Neutrophil (primary cell): ENCODE data around the gene PBX3.

ENCODE experiments used
- H3K27ac ChIP-seq: fragments of 200-600 bp; sonication (generic); 2 replicates; pipeline ENCODE4 v1.5.1; 2016; ENCODE audit warnings: mild to moderate bottlenecking, moderate library complexity
- H3K27me3 ChIP-seq: fragments of 200-600 bp; sonication (generic); 2 replicates; pipeline ENCODE4 v1.6.0; 2016; ENCODE audit warnings: mild to moderate bottlenecking
- H3K36me3 ChIP-seq: fragments of 200-600 bp; sonication (generic); 2 replicates; pipeline ENCODE4 v1.5.1; 2017
- H3K4me1 ChIP-seq, 2 experiments: fragments of 200-600 bp in 1 of 2; sonication (generic) in 1 of 2; 1 replicate in 1 of 2; 2 replicates in 1 of 2; pipeline versions ENCODE4 v1.5.1 to v1.6.1; 2013 to 2016; ENCODE audit warnings: low read depth in 1 of 2, low read length in 1 of 2, mild to moderate bottlenecking in 1 of 2, moderate library complexity in 1 of 2; ENCODE audit not compliant: control insufficient read depth in 1 of 2, insufficient read depth in 1 of 2
- H3K4me3 ChIP-seq, 2 experiments: fragments of 200-600 bp in 1 of 2; sonication (generic) in 1 of 2; 1 replicate in 1 of 2; 2 replicates in 1 of 2; pipeline ENCODE4 v1.5.1; 2013 to 2016; ENCODE audit warnings: low read depth in 1 of 2, low read length in 1 of 2, mild to moderate bottlenecking in 1 of 2, moderate library complexity in 1 of 2
- H3K9me3 ChIP-seq: fragments of 200-600 bp; sonication (generic); 2 replicates; pipeline ENCODE4 v1.5.1; 2016
- CTCF ChIP-seq: fragments of 200-600 bp; sonication (generic); IDR thresholded peaks from 2 replicates; pipeline ENCODE4 v1.5.1; 2016; ENCODE audit warnings: antibody characterized with exemption

PBX3 gene

DNA sequence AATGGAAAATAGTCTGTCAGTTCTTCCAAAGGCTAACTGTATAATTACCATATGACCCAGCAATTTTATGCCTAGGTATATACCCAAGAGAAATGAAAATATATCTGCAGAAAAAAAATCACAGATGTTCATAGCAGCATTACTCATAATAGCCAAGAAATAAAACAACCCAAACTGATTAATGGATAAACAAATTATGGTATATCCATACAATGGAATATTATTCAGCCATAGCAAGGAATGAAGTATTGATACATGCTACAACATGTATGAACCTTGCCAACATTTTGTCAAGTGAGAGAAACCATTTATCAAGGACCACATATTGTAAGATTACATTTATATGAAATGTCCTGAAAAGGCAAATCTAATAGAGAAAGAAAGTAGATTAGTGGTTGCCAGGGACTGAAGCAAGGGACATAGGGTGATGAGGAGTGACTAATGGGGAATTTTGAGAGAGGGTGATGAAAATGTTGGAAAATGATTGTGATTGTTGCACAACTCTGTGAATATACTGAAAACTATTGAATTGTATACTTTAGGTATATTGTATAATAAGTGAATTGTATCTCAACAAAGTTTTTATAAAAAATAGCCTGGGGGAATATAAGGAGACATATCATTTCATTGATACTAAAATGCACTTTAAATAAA lies 114.4 kb downstream of the PBX3 start:
- no peak for TF ChIP-seq CTCF
- H3K36me3 ChIP-seq, result no peaks in the 10 kb centered on the region
- H3K4me3 ChIP-seq, result no peak overlapping the region
- no peak overlapping the region for H3K27ac ChIP-seq
- no peaks in the 10 kb centered on the region for H3K9me3 ChIP-seq
- peaks cover 3 to 12% of the 10 kb centered on the region in 2 experiments for H3K4me1 ChIP-seq
- H3K27me3 ChIP-seq, result no peaks in the 10 kb centered on the region

DNA sequence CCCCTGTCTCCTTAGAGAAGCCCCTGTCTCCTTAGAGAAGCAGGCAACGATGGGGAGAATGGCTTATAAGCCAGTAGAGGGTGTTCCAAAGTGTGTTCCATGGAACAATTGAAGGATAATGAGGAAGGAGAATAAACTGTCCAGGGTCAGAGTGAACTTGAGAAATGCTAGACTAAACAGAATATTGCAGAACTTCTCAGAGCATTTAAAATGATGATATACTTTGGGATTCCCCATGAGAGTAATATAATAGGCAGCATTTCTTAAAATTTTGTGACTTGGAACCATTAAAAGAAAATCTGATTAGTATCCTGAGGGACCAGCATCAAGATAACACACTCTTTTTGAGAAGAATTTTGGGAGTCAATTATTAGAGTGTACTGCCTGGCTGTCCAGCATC lies 116.8 kb downstream of the PBX3 start:
- Histone ChIP-seq H3K4me3 (no peak overlapping the region), H3K27ac (no peak overlapping the region), H3K36me3 (no peaks in the 10 kb centered on the region), H3K9me3 (no peaks in the 10 kb centered on the region), H3K4me1 (peaks cover 3 to 12% of the 10 kb centered on the region in 2 experiments), H3K27me3 (no peaks in the 10 kb centered on the region)
- no peak for TF ChIP-seq CTCF

DNA sequence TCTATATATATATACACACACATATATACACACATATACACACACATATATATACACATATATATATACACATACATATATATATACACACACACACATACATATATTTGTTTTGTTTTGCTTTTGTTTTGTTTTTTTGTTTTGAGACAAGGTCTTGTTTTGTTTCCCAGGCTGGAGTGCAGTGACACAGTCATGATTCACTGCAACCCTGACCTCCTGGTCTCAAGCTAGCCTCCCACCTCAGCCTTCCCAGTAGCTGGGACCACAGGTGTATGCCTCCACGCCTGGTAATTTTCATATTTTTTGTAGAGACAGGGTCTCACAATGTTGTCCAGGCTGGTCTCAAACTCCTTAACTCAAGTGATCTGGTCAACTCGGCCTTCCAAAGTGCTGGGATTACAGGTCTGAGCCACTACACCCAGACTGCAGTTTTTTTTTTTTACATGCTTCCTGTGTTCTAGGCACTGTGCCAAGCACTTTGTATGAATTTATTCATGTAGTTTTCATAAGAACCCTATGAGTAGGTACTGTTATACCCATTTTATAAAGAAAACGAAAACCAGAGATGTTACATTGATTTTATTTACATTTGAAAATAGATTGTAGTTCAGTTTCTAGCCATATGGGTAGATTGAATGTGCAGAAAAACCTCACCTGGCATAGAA lies 120.7 kb downstream of the PBX3 start:
- Histone ChIP-seq H3K27ac (no peak overlapping the region), H3K4me3 (no peak overlapping the region), H3K4me1 (peaks cover 3 to 12% of the 10 kb centered on the region in 2 experiments), H3K36me3 (no peaks in the 10 kb centered on the region), H3K9me3 (no peaks in the 10 kb centered on the region), H3K27me3 (no peaks in the 10 kb centered on the region)
- TF ChIP-seq CTCF, result no peak

- Histone ChIP-seq H3K4me1 (no peaks in the 10 kb centered on the region), H3K4me3 (no peak overlapping the region), H3K36me3 (no peaks in the 10 kb centered on the region), H3K27ac (no peak overlapping the region), H3K27me3 (no peaks in the 10 kb centered on the region), H3K9me3 (no peaks in the 10 kb centered on the region)
- TF ChIP-seq CTCF, result no peak
Measured at GRCh38 chr9:125878164-125878631, 131.0 kb downstream of the PBX3 start.

GRCh38 chr9:125881042-125881441 lies 133.9 kb downstream of the PBX3 start:
- no peaks in the 10 kb centered on the region for H3K9me3 ChIP-seq
- H3K4me1 ChIP-seq, result no peaks in the 10 kb centered on the region
- TF ChIP-seq CTCF, result no peak
- no peaks in the 10 kb centered on the region for H3K27me3 ChIP-seq
- no peak overlapping the region for H3K4me3 ChIP-seq
- H3K27ac ChIP-seq, result no peak overlapping the region
- no peaks in the 10 kb centered on the region for H3K36me3 ChIP-seq
